ENCODE results near the gene FOCAD. TPM values are rescaled to one million over a fixed set of nuclear protein-coding genes. Genes with fewer than 3 reads are reported as not detected.

Gene FOCAD
- total and polyA plus RNA-seq, 2 experiments from 2014 or later, result 20.8 to 67.4 TPM

DNA sequence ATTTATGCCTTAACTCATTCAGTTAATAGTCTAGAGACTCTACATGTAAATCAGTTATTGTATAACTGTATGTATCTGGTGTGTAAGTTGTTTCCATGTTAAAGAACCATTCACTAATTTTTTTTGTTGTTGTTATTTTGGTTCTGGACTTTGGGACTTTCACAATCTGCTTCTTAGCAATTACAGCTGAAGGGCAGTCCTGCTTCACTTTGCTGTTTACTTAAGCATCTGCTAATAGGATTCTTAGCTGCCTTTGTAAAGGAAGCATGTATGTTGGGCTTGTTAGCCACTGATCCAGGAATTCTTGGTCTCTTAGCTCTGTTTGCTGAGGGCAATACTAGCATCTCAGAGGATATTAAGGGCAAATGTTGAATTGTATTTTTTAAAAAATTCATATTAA lies 97.0 kb downstream of the FOCAD start:
- no peak overlapping the region for H3K4me3 ChIP-seq
- H3K9me3 ChIP-seq (ENCODE audit: low read depth), result no peaks in the 10 kb centered on the region
- H2AFZ ChIP-seq, result no peak overlapping the region
- no peak overlapping the region for H3K27ac ChIP-seq
- no peaks in the 10 kb centered on the region for H3K9me2 ChIP-seq (ENCODE audit: insufficient read depth)
- no peak overlapping the region for H3K4me2 ChIP-seq (ENCODE audit: unreplicated experiment)
- no peak for TF ChIP-seq EZH2phosphoT487 (IDR thresholded peaks at IDR 0.05; ENCODE audit: insufficient read depth, low read depth)
- no peak for TF ChIP-seq EZH2 (IDR thresholded peaks at IDR 0.05; ENCODE audit: insufficient read depth, poor library complexity, severe bottlenecking)
- no peak for DNase-seq
- H3K4me1 ChIP-seq (ENCODE audit: insufficient read depth), result no peaks in the 10 kb centered on the region
- H3K27me3 ChIP-seq (replicated peaks; ENCODE audit: insufficient read depth), result no peaks in the 10 kb centered on the region
- no peaks in the 10 kb centered on the region for H3K79me2 ChIP-seq (ENCODE audit: insufficient read depth)
- no peaks in the 10 kb centered on the region; the same call in 1 of the 2 replicates for H3K36me3 ChIP-seq (ENCODE audit: low read depth)
- no peak overlapping the region for H3K9ac ChIP-seq
- no peaks in the 10 kb centered on the region for H4K20me1 ChIP-seq (ENCODE audit: insufficient read depth)
- in situ Hi-C loops (cut with MboI), result no loop called here
- no peaks in the 10 kb centered on the region for H3F3A ChIP-seq (ENCODE audit: insufficient read depth)

DNA sequence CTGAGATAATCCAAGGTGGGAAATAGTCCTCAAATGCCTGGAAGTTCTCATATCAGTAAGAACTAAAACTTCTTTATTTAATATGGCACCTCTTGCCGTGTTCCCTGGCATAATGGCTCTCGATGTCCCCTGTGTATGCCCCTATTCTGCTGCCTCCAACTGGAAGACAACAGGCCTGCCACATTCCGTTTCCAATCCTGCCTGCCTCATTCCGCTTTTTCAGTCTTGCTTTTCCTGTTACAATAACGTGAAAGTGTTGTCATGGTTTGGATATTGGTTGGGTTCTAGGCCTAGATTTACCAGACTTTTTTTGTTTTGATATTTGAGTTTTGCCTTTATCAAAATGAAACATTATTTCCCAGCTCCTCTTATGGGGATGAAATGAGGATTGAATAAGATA lies 98.2 kb downstream of the FOCAD start:
- Histone ChIP-seq H3K4me1 (ENCODE audit: insufficient read depth) (no peaks in the 10 kb centered on the region), H4K20me1 (ENCODE audit: insufficient read depth) (no peaks in the 10 kb centered on the region), H3F3A (ENCODE audit: insufficient read depth) (no peaks in the 10 kb centered on the region), H3K4me2 (ENCODE audit: unreplicated experiment) (no peak overlapping the region), H3K9me3 (ENCODE audit: low read depth) (no peaks in the 10 kb centered on the region), H3K9ac (no peak overlapping the region), H3K27me3 (replicated peaks; ENCODE audit: insufficient read depth) (no peaks in the 10 kb centered on the region), H3K36me3 (ENCODE audit: low read depth) (no peaks in the 10 kb centered on the region; the same call in 1 of the 2 replicates), H3K27ac (no peak overlapping the region), H3K9me2 (ENCODE audit: insufficient read depth) (no peaks in the 10 kb centered on the region), H2AFZ (no peak overlapping the region), H3K4me3 (no peak overlapping the region), H3K79me2 (ENCODE audit: insufficient read depth) (no peaks in the 10 kb centered on the region)
- WGBS, 2 experiments (ENCODE audit: low coverage in 1 of 2, low lambda C conversion rate in 2 of 2, missing lambda C conversion rate in 2 of 2), result 86 to 90% methylated on average over 5 of the region's 5 CpGs
- no peak for DNase-seq
- no peak for TF ChIP-seq EZH2 (IDR thresholded peaks at IDR 0.05; ENCODE audit: insufficient read depth, poor library complexity, severe bottlenecking)
- TF ChIP-seq EZH2phosphoT487 (IDR thresholded peaks at IDR 0.05; ENCODE audit: insufficient read depth, low read depth), result no peak
- in situ Hi-C loops (cut with MboI), result no loop called here

DNA sequence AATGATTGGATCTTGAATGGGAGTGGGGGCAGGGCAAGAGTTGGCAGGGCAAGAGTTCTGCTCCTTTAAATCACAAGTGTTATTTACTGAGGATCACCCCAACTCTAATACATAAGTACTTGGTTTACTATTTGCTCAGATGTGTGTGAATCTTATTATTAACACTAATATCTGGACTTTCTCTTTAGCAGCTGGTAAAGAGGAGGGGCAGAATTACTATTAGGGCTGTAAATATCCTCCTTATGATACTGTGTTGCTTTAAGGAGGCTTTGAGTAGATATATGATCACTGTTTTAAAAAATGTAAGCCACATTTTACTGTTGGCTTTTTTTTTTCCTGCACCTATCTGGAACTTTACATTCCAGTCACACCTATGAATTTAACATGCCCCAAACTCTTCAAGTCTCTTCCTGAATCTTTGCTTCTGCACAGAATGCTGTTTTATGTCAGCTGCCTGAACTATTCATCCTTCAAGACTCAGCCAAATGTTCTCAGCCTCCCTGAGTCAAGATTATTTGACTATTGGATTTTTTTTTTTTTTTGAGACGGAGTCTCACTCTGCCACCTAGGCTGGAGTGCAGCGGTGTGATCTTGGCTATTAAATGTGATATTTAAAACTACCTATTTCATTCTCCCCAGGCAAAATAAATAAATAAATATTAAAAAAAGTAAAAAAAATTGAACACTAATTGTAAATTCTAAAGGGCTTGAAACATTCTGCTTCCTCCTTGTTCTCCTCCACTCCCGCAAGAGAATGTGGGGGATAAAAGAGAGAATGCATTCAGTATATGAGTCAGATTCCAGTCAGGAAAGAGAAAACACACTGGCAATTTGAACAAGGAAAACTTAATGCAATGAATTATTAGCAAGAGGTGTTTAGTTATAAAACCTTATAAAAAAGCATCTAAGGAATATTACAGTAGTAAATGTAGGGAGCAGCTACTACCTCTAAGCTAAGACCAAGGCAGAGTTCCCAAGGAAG lies 99.3 kb downstream of the FOCAD start:
- H3K4me2 ChIP-seq (ENCODE audit: unreplicated experiment), result no peak overlapping the region
- H3K4me3 ChIP-seq, result no peak overlapping the region
- H3K9ac ChIP-seq, result no peak overlapping the region
- no peak overlapping the region for H3K27ac ChIP-seq
- H3K27me3 ChIP-seq (replicated peaks; ENCODE audit: insufficient read depth), result no peaks in the 10 kb centered on the region
- no peaks in the 10 kb centered on the region for H3K9me3 ChIP-seq (ENCODE audit: low read depth)
- H3K9me2 ChIP-seq (ENCODE audit: insufficient read depth), result no peaks in the 10 kb centered on the region
- no peak for DNase-seq
- no peaks in the 10 kb centered on the region for H3F3A ChIP-seq (ENCODE audit: insufficient read depth)
- H3K36me3 ChIP-seq (ENCODE audit: low read depth), result no peaks in the 10 kb centered on the region; the same call in 1 of the 2 replicates
- H2AFZ ChIP-seq, result no peak overlapping the region
- H4K20me1 ChIP-seq (ENCODE audit: insufficient read depth), result peaks cover 5% of the 10 kb centered on the region; the same call in 1 of the 2 replicates
- 89 to 95% methylated on average over 3 of the region's 3 CpGs for WGBS, 2 experiments (ENCODE audit: low coverage in 1 of 2, low lambda C conversion rate in 2 of 2, missing lambda C conversion rate in 2 of 2)
- in situ Hi-C loops (cut with MboI), result no loop called here
- TF ChIP-seq EZH2phosphoT487 (IDR thresholded peaks at IDR 0.05; ENCODE audit: insufficient read depth, low read depth), result no peak
- no peaks in the 10 kb centered on the region for H3K4me1 ChIP-seq (ENCODE audit: insufficient read depth)
- 0 out of 2 replicates have a peak, but pooled peaks cover 5% of the 10 kb centered on the region for H3K79me2 ChIP-seq (ENCODE audit: insufficient read depth)

DNA sequence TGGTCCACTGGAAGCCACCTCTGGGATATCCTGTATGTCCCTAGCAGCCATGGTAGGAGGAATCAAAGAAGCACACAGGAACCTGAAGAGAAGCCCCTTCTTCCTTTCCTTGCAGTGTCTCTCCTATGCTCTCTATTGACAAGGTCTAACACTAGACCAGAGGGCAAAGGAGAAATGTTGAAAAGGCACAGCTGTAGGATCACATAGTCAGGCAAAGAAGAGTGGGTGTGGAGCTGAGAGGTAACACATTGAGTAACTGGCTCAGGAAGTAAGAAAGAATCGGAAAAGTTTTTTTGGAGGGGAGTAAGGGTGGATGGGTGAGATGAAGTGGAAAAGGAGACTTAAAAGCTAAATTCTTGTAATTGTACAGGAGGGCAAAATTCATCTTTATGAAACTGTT lies 100.1 kb downstream of the FOCAD start:
- no peaks in the 10 kb centered on the region for H3K4me1 ChIP-seq (ENCODE audit: insufficient read depth)
- TF ChIP-seq EZH2phosphoT487 (IDR thresholded peaks at IDR 0.05; ENCODE audit: insufficient read depth, low read depth) (no peak), EZH2 (IDR thresholded peaks at IDR 0.05; ENCODE audit: insufficient read depth, poor library complexity, severe bottlenecking) (no peak)
- H3K9ac ChIP-seq, result no peak overlapping the region
- H3K9me2 ChIP-seq (ENCODE audit: insufficient read depth), result no peaks in the 10 kb centered on the region
- WGBS, 2 experiments (ENCODE audit: low coverage in 1 of 2, low lambda C conversion rate in 2 of 2, missing lambda C conversion rate in 2 of 2), result 93 to 96% methylated on average over 1 of the region's 1 CpG
- no peak overlapping the region for H2AFZ ChIP-seq
- H3K9me3 ChIP-seq (ENCODE audit: low read depth), result no peaks in the 10 kb centered on the region
- no peaks in the 10 kb centered on the region for H3K27me3 ChIP-seq (replicated peaks; ENCODE audit: insufficient read depth)
- no peak overlapping the region for H3K4me3 ChIP-seq
- H3F3A ChIP-seq (ENCODE audit: insufficient read depth), result no peaks in the 10 kb centered on the region
- no peak overlapping the region for H3K27ac ChIP-seq
- no peak overlapping the region for H3K4me2 ChIP-seq (ENCODE audit: unreplicated experiment)
- in situ Hi-C loops (cut with MboI), result no loop called here
- no peak for DNase-seq
- no peaks in the 10 kb centered on the region; the same call in 1 of the 2 replicates for H3K36me3 ChIP-seq (ENCODE audit: low read depth)
- H4K20me1 ChIP-seq (ENCODE audit: insufficient read depth), result peaks cover 5% of the 10 kb centered on the region; the same call in 1 of the 2 replicates
- H3K79me2 ChIP-seq (ENCODE audit: insufficient read depth), result 0 out of 2 replicates have a peak, but pooled peaks cover 5% of the 10 kb centered on the region

All from GM23248 (cell line).